ES-I3 (cell line): ENCODE data around the gene IP6K3.

Experiments used
- H3K36me3 ChIP-seq: 2 replicates; pipeline ENCODE4 v1.6.1; 2013; ENCODE audit warnings: mild to moderate bottlenecking, low read length, control low read depth, moderate library complexity; ENCODE audit not compliant: insufficient read depth
- H3K4me1 ChIP-seq: 2 replicates; pipeline ENCODE4 v1.6.1; 2013; ENCODE audit warnings: mild to moderate bottlenecking, control low read depth, low read length; ENCODE audit not compliant: insufficient read depth
- H3K9ac ChIP-seq: 2 replicates; pipeline ENCODE4 v1.6.1; 2013; ENCODE audit warnings: low read depth, mild to moderate bottlenecking, low read length, moderate library complexity
- H3K9me3 ChIP-seq: 2 replicates; pipeline ENCODE4 v1.6.1; 2013; ENCODE audit warnings: mild to moderate bottlenecking, low read length, moderate library complexity; ENCODE audit not compliant: control insufficient read depth, insufficient read depth

Gene IP6K3

DNA sequence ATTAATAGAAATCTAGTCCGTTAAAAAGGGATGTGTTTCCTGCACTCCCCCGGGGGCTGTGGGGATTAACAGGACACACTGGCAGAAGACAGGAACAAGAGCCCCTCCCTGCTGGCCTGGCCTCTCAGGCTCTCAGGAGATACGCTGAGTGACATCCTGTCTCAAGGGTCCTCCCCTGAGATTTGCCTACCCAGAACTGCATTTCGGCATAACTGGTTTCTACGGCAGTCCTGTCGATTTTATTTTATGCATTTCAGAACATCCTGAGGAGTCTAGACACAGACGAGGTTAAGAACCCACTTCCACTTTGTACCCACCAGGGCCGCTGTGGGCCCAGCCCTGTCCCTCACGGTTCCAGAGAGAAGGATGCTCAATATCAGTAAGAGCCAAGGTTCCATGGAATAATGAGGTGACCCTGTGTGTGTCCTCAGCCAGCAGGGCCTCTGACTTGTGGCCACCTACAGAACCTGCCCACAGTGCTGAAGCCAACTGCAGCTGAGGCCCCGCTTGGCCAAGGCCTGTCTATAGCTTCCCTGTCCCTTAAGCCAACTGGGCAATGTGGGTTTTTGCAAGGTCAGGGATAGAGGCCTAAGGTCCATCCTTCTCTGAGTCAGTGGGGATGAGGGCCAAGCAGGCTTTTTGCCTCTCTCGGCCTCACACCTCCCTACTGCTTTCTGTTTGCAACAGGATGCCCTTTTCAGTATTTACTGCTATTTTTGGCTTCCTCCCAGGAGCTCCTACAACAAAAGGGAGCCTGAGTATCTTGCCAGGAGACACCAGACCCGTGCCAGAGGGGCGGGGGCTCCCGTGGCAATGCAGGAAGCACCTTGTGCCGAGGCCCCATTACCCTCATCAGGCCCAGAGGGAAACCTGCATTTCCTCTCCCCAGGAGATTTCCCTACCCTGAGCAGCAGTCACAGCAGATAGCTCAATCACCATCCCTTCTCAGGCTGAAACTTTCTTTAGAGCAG is 49.9 kb downstream of the IP6K3 start:
- Histone ChIP-seq H3K9ac (no peak overlapping the region), H3K4me1 (peaks cover 17% of the 10 kb centered on the region; the same call in 1 of the 2 replicates), H3K36me3 (peaks cover 37% of the 10 kb centered on the region), H3K9me3 (no peaks in the 10 kb centered on the region)

DNA sequence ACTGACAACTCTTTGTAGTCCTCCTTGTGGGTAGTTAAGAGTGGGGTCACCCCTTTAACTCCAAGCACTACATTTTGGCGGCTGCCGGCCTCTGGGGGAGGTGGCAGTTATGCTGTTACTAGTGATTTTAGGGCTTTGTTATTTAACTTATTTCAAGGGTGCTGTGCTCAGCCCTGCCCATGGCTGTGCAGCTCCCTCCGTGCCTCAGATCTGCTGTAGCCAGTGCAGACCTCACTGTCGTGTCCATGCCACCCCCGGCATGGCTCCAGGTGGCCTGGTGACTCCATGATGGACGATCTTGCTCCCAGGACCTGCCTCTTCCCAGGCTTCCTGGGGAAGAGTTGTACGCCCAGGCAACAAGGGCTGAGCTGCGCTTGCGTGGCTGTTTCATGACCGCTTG is 50.6 kb downstream of the IP6K3 start:
- no peaks in the 10 kb centered on the region for H3K9me3 ChIP-seq
- H3K36me3 ChIP-seq = peaks cover 37% of the 10 kb centered on the region
- H3K4me1 ChIP-seq = peaks cover 19% of the 10 kb centered on the region; the same call in 1 of the 2 replicates
- H3K9ac ChIP-seq = no peak overlapping the region

DNA sequence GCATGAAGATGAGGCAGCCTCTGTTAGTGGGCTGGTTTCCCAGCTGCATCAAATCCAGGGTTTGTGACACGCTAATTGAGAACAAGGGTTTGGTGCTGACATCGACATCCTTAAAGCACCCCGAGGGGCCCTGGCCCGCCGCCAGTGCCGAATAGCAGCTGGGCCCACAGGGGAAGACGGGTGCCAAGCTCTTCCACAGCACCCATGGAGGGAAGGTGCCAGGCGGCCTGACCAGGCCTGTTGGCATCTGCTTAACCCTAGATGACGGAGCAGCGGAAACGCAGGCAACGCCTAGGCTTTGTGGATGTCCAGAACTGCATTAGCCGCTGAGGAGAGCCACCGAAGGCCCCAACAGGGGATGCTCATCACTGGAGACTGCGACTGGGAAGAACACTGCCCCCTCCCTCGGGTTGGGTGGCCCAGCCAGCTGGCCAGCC is 51.2 kb downstream of the IP6K3 start:
- Histone ChIP-seq H3K9me3 (no peaks in the 10 kb centered on the region), H3K4me1 (peaks cover 19% of the 10 kb centered on the region; the same call in 1 of the 2 replicates), H3K9ac (no peak overlapping the region), H3K36me3 (peaks cover 37% of the 10 kb centered on the region)

DNA sequence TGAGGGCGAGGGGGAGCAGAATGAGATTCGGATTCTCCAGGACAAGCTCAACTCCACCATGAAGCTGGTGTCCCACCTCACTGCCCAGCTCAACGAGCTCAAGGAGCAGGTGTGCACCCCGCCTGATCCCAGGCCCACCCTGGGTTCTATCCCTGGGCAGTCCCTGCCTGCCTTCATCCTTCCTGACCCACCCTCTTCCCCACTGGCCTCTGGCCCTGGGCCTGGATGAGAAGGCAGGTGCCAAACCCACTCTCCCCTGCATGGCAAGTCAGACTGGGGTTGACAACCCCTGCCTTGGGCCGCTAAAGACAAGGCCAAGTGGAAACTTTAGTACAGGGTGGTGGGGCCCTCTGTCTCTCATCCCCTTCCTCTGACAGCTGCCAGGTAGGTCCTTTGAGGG is 51.7 kb downstream of the IP6K3 start:
- H3K36me3 ChIP-seq = peaks cover 37% of the 10 kb centered on the region
- H3K9me3 ChIP-seq = no peaks in the 10 kb centered on the region
- H3K4me1 ChIP-seq = peaks cover 16% of the 10 kb centered on the region; the same call in 1 of the 2 replicates
- no peak overlapping the region for H3K9ac ChIP-seq

DNA sequence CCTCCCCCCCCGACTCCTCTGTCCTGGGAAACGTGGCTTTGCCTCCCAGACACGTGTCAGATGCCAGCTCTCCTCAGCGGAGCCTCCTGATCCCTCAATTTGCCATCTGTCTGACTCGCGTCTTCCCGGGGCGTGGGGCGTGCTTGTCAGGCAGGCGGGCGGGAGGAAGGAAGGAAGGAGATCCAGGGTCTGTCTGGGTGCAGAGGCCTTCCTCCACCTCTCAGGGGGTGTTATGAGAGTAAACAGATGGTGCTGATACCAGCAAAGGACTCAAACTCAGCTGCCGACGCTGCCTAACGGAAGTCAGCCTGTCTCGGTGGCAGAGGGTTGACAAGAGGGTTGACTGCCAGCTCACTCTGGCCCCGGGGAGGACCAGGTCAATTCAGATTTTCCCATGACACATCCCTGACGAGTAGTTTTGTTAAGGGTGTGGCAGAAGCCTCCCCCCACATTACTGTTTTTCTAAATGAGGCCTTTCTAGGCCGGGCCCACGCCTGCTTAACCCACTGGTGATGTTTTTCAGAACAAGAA is 52.2 kb downstream of the IP6K3 start:
- peaks cover 32% of the 10 kb centered on the region for H3K36me3 ChIP-seq
- H3K9me3 ChIP-seq = no peaks in the 10 kb centered on the region
- peaks cover 16% of the 10 kb centered on the region; the same call in 1 of the 2 replicates for H3K4me1 ChIP-seq
- H3K9ac ChIP-seq = no peak overlapping the region

DNA sequence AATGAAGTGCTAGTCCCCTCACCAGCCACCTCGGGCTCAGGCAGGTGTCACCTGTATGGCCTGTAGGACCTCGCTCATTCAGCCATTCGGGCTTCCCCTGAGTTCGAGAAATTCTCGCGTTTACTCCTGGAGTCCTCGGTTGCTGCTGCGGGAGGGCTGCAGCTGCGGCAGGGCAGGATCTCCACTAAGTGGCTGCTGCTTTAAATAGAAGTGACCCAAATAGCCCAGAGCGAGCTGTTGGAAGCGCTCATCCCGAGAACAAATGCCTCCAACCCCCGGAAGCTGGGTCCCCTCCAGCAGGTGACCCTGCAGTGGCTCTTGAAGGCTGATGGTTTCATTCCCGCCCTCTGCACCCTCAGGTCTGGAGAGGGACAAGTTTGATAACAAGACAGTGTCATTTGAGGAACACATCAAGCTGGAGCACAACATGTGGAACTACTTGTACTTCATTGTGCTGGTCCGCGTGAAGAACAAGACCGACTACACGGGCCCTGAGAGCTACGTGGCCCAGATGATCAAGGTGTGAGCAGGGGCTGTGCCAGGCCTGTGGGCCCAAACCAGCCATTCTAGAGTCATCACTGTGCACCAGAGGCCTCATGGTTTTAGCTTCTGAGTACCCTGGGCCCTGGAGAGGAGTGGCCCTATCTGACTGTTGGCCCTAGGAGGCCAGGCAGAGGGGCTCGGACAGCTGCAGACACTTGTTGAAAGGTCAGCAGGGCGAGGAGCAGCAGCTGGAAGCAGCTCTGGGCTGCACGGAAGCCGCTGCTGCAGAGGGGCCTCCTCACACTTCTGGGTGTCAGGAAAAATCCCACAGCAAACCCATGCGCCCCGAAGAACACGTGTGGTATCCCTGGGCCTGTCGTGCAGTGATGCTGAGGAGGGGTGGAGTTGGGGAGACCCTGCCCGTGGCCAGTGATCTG is 53.3 kb downstream of the IP6K3 start:
- peaks cover 16% of the 10 kb centered on the region; the same call in 1 of the 2 replicates for H3K4me1 ChIP-seq
- no peaks in the 10 kb centered on the region for H3K9me3 ChIP-seq
- H3K36me3 ChIP-seq = peaks cover 27% of the 10 kb centered on the region
- no peak overlapping the region for H3K9ac ChIP-seq

DNA sequence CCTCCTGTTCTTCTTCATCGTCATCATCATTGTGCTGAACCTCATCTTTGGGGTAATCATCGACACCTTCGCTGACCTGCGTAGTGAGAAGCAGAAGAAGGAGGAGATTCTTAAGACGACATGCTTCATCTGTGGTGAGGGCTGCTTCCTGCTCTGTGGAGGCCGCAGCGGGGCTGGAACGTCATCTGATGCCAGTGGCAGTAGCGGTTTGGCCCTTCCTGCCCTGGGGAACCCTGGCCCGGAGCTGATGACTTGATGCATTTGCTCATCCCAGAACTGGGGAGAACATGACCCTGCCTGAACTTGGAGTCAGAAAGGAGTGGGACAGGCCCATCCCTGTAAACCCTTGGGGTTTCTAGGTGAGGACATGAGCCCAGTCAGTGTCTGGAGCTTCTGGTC is 53.9 kb downstream of the IP6K3 start:
- Histone ChIP-seq H3K36me3 (peaks cover 20% of the 10 kb centered on the region), H3K9me3 (no peaks in the 10 kb centered on the region), H3K4me1 (peaks cover 16% of the 10 kb centered on the region; the same call in 1 of the 2 replicates), H3K9ac (no peak overlapping the region)

DNA sequence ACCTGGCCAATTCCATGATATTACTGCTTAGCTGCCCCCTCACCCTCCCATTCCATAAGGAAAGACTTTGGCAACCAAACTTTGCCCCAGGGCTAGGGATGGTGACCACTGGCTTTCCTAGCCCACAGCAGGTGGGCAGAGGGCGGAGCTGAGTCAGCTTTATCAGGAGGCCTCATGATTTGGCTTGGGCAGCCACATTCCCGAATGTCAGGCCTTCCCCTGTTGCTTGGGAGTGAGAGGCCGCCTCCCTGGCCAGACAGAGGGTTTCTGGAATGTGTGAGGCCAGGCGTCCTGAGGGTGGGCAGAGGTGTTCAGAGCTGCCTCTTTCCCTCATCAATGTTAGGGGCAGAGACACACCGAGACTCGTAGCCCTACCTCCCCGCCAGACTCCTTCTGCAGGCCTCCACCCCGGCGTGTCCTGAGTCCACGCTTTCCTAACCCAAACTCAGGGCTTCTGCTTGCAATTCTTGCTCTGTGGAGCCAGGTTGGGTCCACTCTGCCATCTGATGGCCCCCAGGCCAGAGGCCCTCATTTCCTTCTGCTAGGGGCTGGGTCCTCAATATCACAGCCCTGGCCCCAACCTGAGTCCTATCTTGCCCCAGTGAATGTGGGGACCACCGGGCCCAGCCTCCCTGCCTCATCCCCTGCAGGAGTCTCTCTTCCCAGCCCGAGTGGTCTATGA is 54.5 kb downstream of the IP6K3 start:
- Histone ChIP-seq H3K36me3 (peaks cover 19% of the 10 kb centered on the region), H3K9ac (no peak overlapping the region)

DNA sequence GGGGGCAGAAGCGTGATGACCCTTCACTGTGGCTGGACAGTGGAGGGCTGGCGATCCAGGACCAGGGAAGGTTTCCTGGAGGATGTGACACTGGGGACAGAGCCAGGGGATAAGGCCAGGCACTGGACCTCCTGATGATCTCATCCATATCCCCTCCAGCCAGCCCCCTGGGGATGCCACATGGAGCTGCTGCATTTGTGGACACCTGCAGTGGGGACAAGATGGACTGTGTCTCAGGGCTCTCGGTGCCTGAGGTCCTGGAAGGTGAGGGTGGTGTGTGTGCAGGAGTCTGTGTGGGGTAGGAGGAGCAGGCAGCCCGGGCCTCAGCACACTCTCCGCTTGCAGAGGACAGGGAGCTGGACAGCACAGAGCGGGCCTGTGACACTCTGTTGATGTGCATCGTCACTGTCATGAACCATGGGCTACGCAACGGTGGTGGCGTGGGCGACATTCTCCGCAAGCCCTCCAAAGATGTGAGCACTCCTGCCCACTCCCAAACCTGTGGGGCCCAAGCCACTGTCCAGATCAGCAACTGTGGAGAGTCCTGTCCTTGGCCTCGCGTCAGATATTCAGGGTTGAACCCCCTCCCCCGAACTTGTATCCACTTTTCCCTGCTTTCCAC is 55.1 kb downstream of the IP6K3 start:
- H3K4me1 ChIP-seq = peaks cover 7% of the 10 kb centered on the region; the same call in 1 of the 2 replicates
- no peaks in the 10 kb centered on the region for H3K9me3 ChIP-seq
- H3K36me3 ChIP-seq = peaks cover 17% of the 10 kb centered on the region
- H3K9ac ChIP-seq = no peak overlapping the region

More for the DNA sequence above, 54.5 kb downstream of the IP6K3 start:
- Histone ChIP-seq H3K4me1 (peaks cover 11% of the 10 kb centered on the region; the same call in 1 of the 2 replicates), H3K9me3 (no peaks in the 10 kb centered on the region)

DNA sequence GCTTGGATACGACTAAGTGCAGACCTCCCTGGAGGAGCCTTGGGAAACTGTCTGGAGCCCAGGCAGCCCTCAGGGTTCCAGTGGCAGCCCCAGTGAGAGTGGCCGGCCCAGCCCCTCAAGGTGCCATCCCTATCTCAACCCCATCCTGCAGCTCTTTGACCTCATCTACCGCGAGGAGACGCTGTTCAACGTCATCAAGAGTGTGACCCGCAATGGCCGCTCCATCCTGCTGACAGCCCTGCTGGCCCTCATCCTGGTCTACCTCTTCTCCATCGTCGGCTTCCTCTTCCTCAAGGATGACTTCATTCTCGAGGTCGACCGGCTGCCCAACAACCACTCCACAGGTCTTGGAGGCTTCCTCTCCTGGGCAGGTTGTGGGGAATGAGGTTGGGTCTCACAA is 55.9 kb downstream of the IP6K3 start:
- no peak overlapping the region for H3K9ac ChIP-seq
- H3K4me1 ChIP-seq = peaks cover 7% of the 10 kb centered on the region; the same call in 1 of the 2 replicates
- H3K36me3 ChIP-seq = peaks cover 17% of the 10 kb centered on the region
- no peaks in the 10 kb centered on the region for H3K9me3 ChIP-seq

DNA sequence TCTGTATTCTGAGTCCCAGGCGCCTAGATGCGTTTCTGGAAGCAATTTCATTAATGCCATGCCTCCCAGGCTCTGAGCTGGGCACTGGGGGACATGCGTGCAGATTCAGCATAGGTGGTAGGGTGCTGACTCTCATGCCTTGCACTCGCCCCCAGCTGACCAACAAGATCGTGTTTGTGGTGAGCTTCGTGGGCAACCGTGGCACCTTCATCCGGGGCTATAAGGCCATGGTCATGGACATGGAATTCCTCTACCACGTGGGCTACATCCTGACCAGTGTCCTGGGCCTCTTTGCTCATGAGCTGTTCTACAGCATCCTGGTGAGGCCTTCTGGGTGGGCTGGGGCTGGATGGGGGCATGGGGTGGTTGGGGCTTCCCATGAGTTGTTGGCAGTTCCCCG is 56.8 kb downstream of the IP6K3 start:
- H3K4me1 ChIP-seq = peaks cover 7% of the 10 kb centered on the region; the same call in 1 of the 2 replicates
- H3K36me3 ChIP-seq = peaks cover 15% of the 10 kb centered on the region
- H3K9ac ChIP-seq = no peak overlapping the region
- H3K9me3 ChIP-seq = no peaks in the 10 kb centered on the region

DNA sequence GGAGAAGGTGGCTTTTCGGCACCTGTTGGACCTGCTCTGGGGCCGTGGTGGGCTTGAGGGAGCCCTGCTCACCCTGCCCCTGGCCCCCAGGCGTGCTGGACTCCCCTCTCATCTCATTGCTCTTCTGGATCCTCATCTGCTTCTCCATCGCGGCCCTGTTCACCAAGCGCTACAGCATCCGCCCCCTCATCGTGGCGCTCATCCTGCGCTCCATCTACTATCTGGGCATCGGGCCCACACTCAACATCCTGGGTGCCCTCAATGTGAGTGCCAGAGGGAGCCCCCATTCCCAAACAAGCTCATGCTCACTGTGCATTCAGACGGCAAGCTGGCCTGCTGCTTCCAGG is 57.6 kb downstream of the IP6K3 start:
- Histone ChIP-seq H3K4me1 (peaks cover 7% of the 10 kb centered on the region; the same call in 1 of the 2 replicates), H3K36me3 (peaks cover 15% of the 10 kb centered on the region), H3K9me3 (no peaks in the 10 kb centered on the region), H3K9ac (no peak overlapping the region)

DNA sequence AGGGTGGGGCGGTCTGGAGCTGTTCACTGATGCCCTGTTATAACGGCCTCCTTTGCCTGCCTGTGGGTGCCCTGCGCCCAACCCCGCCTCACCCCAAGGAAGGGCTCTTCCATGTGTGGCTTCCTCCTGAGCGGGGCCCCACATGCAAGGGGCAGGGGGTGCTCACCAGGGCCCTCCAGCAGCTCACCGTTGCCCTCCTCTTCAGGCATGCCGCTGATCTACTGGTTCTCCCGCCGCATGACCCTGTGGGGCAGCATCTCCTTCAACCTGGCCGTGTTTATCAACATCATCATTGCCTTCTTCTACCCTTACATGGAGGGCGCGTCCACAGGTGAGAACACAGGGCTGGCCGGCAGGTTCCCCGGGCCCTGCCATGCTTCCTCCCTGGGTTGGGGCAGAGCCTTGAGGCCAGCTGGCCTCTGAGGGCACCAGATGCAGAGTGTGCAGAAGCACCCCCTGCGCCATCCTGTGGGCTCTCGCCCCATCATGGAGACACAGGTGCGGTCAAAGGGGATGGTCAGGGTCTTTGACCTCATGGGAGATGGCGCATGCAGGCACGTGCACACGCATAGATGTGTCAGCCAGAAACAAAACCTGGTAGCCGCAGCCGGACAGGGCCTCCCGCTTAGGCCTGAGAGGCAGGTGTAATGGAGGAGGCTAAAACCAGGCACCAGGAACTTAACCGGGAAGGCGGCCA is 58.1 kb downstream of the IP6K3 start:
- H3K4me1 ChIP-seq = peaks cover 7% of the 10 kb centered on the region; the same call in 1 of the 2 replicates
- peaks cover 13% of the 10 kb centered on the region for H3K36me3 ChIP-seq
- no peaks in the 10 kb centered on the region for H3K9me3 ChIP-seq
- no peak overlapping the region for H3K9ac ChIP-seq
